ENCODE measurements around the gene ATP6V1B1.

Gene ATP6V1B1

GRCh38 chr2:70947556-70948184, 12.0 kb downstream of the ATP6V1B1 start:
- DNase-seq = peak; percentile 25 to 34 (median 29)

- peak; percentile 80 to 91 (median 87) for DNase-seq
Measured at GRCh38 chr2:70948337-70949003, 12.8 kb downstream of the ATP6V1B1 start.

- no peak for DNase-seq
Measured at GRCh38 chr2:70949086-70949485, 13.4 kb downstream of the ATP6V1B1 start.

- DNase-seq = no peak
Measured at GRCh38 chr2:70954886-70955285, 19.2 kb downstream of the ATP6V1B1 start.

- DNase-seq = no peak
Measured at GRCh38 chr2:70956141-70956540, 20.4 kb downstream of the ATP6V1B1 start.

- DNase-seq = no peak
Measured at GRCh38 chr2:70957798-70958197, 22.1 kb downstream of the ATP6V1B1 start.

GRCh38 chr2:70958759-70959158, 23.1 kb downstream of the ATP6V1B1 start:
- no peak for DNase-seq

- no peak for DNase-seq
Measured at GRCh38 chr2:70959271-70959761, 23.6 kb downstream of the ATP6V1B1 start.

GRCh38 chr2:70959851-70960832, 24.4 kb downstream of the ATP6V1B1 start:
- DNase-seq = no peak

- no peak for DNase-seq
Measured at GRCh38 chr2:70960833-70961647, 25.3 kb downstream of the ATP6V1B1 start.

GRCh38 chr2:70961648-70961994, 25.9 kb downstream of the ATP6V1B1 start:
- DNase-seq = no peak

- no peak for DNase-seq
Measured at GRCh38 chr2:70962211-70962884, 26.6 kb downstream of the ATP6V1B1 start.

- no peak for DNase-seq
Measured at GRCh38 chr2:70962885-70963878, 27.5 kb downstream of the ATP6V1B1 start.

GRCh38 chr2:70964133-70964532, 28.4 kb downstream of the ATP6V1B1 start:
- no peak for DNase-seq

GRCh38 chr2:70964596-70965386, 29.1 kb downstream of the ATP6V1B1 start:
- peak; percentile 85 to 94 (median 88) for DNase-seq

GRCh38 chr2:70965506-70965905, 29.8 kb downstream of the ATP6V1B1 start:
- no peak for DNase-seq

- no peak for DNase-seq
Measured at GRCh38 chr2:70966681-70967080, 31.0 kb downstream of the ATP6V1B1 start.

GRCh38 chr2:70967189-70967588, 31.5 kb downstream of the ATP6V1B1 start:
- DNase-seq = no peak

- DNase-seq = no peak
Measured at GRCh38 chr2:70974592-70974991, 38.9 kb downstream of the ATP6V1B1 start.

GRCh38 chr2:70975237-70975636, 39.5 kb downstream of the ATP6V1B1 start:
- DNase-seq = no peak

Measured in suppressor macrophage treated with lipopolysaccharide for 1 hour (primary cell).